ENCODE measurements around the gene ATRIP.

The ATRIP gene

GRCh38 chr3:48446425-48447193, at the start of gene ATRIP:
Gene ATRIP, plus strand, starts transcription at chr3:48446737. Its CDS starts 109 bp downstream, at chr3:48446846.
- Histone ChIP-seq H3K9me2 (replicated peaks; ENCODE audit: control insufficient read depth, low read length) (no peaks in the 10 kb centered on the region), H3K27ac (ENCODE audit: low read depth, low read length) (0 out of 2 replicates have a peak within 1 kb of the TSS, but pooled peaks have one; percentile 2), H3K4me2 (ENCODE audit: low read length) (peak within 1 kb of the TSS; percentile 89), H3K9me3 (ENCODE audit: control insufficient read depth, insufficient read depth, low read length) (no peaks in the 10 kb centered on the region), H3K79me2 (ENCODE audit: control insufficient read depth, low read length) (peaks cover 50% of the 10 kb centered on the region), H3K4me3 (ENCODE audit: low read length) (peak within 1 kb of the TSS; percentile 79), H3K4me1 (ENCODE audit: control insufficient read depth, low read length) (peaks cover 24% of the 10 kb centered on the region), H4K20me1 (ENCODE audit: control insufficient read depth, insufficient read depth, low read depth, low read length) (peaks cover 3% of the 10 kb centered on the region), H3K36me3 (ENCODE audit: control insufficient read depth, low read length) (peaks cover 60% of the 10 kb centered on the region), H3F3A (ENCODE audit: control insufficient read depth, insufficient read depth) (peaks cover 30% of the 10 kb centered on the region), H3K27me3 (ENCODE audit: control insufficient read depth, low read length) (no peaks in the 10 kb centered on the region)
- TF ChIP-seq EZH2phosphoT487 (IDR thresholded peaks at IDR 0.05; ENCODE audit: borderline replicate concordance, low read length): no peak
- TF ChIP-seq CTCF (IDR thresholded peaks at IDR 0.05; ENCODE audit: low read depth, low read length, poor library complexity, severe bottlenecking): no peak

- Histone ChIP-seq H4K20me1 (ENCODE audit: control insufficient read depth, insufficient read depth, low read depth, low read length) (no peaks in the 10 kb centered on the region), H3K79me2 (ENCODE audit: control insufficient read depth, low read length) (no peaks in the 10 kb centered on the region), H3K27ac (ENCODE audit: low read depth, low read length) (no peak overlapping the region), H3K4me1 (ENCODE audit: control insufficient read depth, low read length) (no peaks in the 10 kb centered on the region), H3K4me2 (ENCODE audit: low read length) (no peak overlapping the region), H3K27me3 (ENCODE audit: control insufficient read depth, low read length) (peaks cover 3% of the 10 kb centered on the region; the same call in 1 of the 2 replicates), H3K9me3 (ENCODE audit: control insufficient read depth, insufficient read depth, low read length) (no peaks in the 10 kb centered on the region), H3K36me3 (ENCODE audit: control insufficient read depth, low read length) (no peaks in the 10 kb centered on the region), H3F3A (ENCODE audit: control insufficient read depth, insufficient read depth) (no peaks in the 10 kb centered on the region), H3K9me2 (replicated peaks; ENCODE audit: control insufficient read depth, low read length) (no peaks in the 10 kb centered on the region), H3K4me3 (ENCODE audit: low read length) (no peak overlapping the region)
- no peak for TF ChIP-seq EZH2phosphoT487 (IDR thresholded peaks at IDR 0.05; ENCODE audit: borderline replicate concordance, low read length)
- no peak for TF ChIP-seq CTCF (IDR thresholded peaks at IDR 0.05; ENCODE audit: low read depth, low read length, poor library complexity, severe bottlenecking)
Observed at GRCh38 chr3:48397767-48398681, 48.5 kb upstream of the ATRIP start.

GRCh38 chr3:48398701-48399386, 47.7 kb upstream of the ATRIP start:
- no peaks in the 10 kb centered on the region for H3K79me2 ChIP-seq (ENCODE audit: control insufficient read depth, low read length)
- H3K4me1 ChIP-seq (ENCODE audit: control insufficient read depth, low read length): no peaks in the 10 kb centered on the region
- H3K4me3 ChIP-seq (ENCODE audit: low read length): no peak overlapping the region
- H3K9me2 ChIP-seq (replicated peaks; ENCODE audit: control insufficient read depth, low read length): no peaks in the 10 kb centered on the region
- no peaks in the 10 kb centered on the region for H3F3A ChIP-seq (ENCODE audit: control insufficient read depth, insufficient read depth)
- H3K4me2 ChIP-seq (ENCODE audit: low read length): no peak overlapping the region
- TF ChIP-seq EZH2phosphoT487 (IDR thresholded peaks at IDR 0.05; ENCODE audit: borderline replicate concordance, low read length): no peak
- no peak for TF ChIP-seq CTCF (IDR thresholded peaks at IDR 0.05; ENCODE audit: low read depth, low read length, poor library complexity, severe bottlenecking)
- no peaks in the 10 kb centered on the region for H4K20me1 ChIP-seq (ENCODE audit: control insufficient read depth, insufficient read depth, low read depth, low read length)
- no peaks in the 10 kb centered on the region for H3K36me3 ChIP-seq (ENCODE audit: control insufficient read depth, low read length)
- no peak overlapping the region for H3K27ac ChIP-seq (ENCODE audit: low read depth, low read length)
- H3K27me3 ChIP-seq (ENCODE audit: control insufficient read depth, low read length): peaks cover 3% of the 10 kb centered on the region; the same call in 1 of the 2 replicates
- no peaks in the 10 kb centered on the region for H3K9me3 ChIP-seq (ENCODE audit: control insufficient read depth, insufficient read depth, low read length)
